GM13976 (cell line): Measurements from ENCODE around the gene INAFM2.

Source experiments
- DNase-seq: peaks from one replicate; pipeline ENCODE4 v3.0.0; 2012; ENCODE audit warnings: low spot score
- in situ Hi-C: fragments of 300-500 bp; cut with MboI; formaldehyde crosslinking; loops from one replicate; pipeline ENCODE4 v1.12.0; 2022; ENCODE audit warnings: low sequenced_read_pairs, mixed read lengths, inconsistent platforms; ENCODE audit not compliant: unreplicated experiment
- TF ChIP-seq, protein P1 (sequence below): IDR thresholded peaks from 2 replicates; pipeline ENCODE4 v1.5.1; 2012; ENCODE audit warnings: borderline replicate concordance, mild to moderate bottlenecking; ENCODE audit not compliant: insufficient read depth; ENCODE audit errors: extremely low read depth, missing control alignments, control extremely low read depth

INAFM2 gene

DNA sequence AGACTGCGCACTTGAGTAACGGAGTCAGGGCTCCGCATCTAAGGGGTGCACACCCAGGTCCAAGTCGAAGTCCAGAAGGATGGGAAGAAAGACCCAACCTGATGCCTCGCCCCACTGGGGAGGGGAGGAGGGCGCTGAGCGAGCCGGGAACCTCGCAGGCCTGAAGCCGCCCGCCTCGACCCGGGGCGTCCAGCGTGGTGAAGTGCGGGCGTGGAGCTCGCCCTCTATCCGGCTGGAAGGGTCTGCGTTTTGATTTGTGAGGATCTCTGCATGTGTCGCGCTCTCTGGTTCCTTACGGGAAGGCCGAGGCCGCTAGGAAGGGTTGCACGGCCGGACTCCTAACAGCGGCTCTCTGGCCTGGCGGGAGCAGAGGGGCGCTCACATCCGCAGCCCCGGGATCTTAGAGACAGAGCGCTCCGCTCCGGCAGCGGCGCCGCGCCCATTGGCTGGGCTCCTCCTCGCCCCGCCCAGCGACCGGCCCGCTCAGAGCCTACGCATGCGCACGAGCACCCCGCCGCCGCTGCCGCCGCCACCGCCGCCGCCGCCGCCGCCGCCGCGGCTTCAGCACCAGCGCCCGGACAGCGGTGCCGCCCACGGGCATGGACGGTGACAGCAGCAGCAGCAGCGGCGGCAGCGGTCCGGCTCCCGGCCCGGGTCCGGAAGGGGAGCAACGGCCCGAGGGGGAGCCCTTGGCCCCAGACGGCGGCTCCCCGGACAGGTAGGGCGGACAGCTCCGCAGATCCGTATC is 34.4 kb downstream of the INAFM2 start, which contains the start of gene DISP2:
DISP2 (plus strand) TSS at position 497 of the 748 bp plus-strand sequence; CDS start at position 600, 103 bp downstream.
- in situ Hi-C loops, result no loop called here

DNA sequence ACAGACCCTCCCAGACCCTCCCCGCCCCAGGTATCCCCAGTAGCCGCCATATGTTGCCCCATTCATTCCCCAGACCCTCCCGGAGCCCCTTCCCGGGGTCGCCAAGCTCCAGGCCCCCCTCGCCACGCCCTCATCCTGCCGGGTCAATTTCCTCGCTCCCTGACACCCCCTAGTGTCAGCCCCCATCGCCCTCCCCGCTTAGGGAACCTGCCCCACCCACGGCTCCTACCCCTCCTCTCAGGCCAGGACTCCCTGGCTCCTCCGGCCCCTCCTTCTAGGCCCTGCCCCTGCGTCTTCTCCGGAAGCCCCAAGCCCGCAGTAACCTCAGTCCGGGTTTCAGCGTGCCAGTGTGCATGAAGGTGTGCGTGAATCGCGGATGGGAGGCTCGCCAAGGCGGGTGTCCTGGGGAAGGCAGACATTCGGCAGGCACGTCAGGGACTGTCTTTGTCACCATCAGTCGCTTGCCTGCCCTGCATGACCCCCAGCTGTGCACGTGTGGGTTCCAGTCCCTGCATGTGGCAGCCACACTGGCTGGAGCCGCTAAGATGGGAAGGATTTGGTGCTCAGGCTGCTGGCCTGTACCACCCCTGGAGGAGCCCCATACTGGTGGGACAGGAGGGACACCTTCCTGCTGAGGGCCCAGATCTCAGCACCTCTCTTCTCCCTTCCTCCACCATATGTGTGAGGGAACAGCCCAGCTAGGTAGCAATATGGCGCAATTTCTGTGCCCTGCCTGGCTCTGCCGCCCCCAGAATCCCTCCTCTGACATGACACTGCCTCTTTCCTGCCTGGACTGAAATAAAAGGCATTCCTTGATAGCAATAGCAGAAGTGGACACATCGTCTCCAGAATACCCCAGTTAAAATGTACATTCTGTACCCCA is 35.2 kb downstream of the INAFM2 start:
- in situ Hi-C loops, result no loop called here
- TF ChIP-seq, protein P1, sequence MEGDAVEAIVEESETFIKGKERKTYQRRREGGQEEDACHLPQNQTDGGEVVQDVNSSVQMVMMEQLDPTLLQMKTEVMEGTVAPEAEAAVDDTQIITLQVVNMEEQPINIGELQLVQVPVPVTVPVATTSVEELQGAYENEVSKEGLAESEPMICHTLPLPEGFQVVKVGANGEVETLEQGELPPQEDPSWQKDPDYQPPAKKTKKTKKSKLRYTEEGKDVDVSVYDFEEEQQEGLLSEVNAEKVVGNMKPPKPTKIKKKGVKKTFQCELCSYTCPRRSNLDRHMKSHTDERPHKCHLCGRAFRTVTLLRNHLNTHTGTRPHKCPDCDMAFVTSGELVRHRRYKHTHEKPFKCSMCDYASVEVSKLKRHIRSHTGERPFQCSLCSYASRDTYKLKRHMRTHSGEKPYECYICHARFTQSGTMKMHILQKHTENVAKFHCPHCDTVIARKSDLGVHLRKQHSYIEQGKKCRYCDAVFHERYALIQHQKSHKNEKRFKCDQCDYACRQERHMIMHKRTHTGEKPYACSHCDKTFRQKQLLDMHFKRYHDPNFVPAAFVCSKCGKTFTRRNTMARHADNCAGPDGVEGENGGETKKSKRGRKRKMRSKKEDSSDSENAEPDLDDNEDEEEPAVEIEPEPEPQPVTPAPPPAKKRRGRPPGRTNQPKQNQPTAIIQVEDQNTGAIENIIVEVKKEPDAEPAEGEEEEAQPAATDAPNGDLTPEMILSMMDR, result peak; percentile 5
- DNase-seq, result peak; percentile 48

More for the DNA sequence above, 34.4 kb downstream of the INAFM2 start, which contains the start of gene DISP2:
- TF ChIP-seq, protein P1, result no peak
- DNase-seq, result peak; percentile 100

DNA sequence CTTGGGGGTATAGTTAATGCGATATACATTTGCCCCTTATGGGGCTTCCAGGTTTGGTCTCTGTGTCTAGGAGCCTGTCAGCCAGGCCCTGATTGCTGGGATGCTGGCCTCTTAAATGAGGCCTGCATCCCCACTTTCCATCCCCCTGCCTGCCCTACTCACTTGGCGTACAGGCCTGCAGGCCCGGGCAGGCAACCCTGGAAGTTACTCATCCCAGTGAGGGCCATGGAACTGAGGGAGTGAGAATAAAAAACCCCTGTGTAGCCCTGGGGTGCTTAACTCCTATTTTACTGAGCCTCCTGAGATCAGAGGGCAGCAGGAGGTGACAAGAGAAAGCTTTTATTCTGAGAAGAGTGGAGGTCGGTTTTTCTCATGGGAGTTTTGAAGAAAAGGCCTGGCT is 36.5 kb downstream of the INAFM2 start:
- no peak for DNase-seq
- in situ Hi-C loops, result no loop called here
- TF ChIP-seq, protein P1, result no peak

DNA sequence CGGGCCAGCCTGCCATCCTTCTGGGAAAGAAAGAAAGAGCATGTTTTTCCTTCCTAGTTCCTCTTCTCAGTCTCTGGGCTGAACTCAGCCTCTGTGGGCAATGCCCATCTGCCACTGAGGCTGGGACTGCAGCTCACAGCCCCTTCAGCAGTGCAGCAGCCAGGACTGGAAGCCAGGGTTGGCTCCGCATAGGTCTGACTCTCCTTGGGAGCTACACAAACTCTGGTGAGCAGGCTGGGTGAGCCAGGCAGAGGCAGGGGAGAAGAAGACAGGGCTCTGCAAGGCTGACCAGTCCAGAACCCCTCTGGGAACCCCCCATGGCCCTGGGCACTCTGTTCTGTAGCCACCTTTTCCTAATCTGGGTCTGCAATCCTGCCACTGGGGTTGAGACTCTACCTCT is 38.1 kb downstream of the INAFM2 start:
- TF ChIP-seq, protein P1, result no peak
- DNase-seq, result no peak
- in situ Hi-C loops, result no loop called here

DNA sequence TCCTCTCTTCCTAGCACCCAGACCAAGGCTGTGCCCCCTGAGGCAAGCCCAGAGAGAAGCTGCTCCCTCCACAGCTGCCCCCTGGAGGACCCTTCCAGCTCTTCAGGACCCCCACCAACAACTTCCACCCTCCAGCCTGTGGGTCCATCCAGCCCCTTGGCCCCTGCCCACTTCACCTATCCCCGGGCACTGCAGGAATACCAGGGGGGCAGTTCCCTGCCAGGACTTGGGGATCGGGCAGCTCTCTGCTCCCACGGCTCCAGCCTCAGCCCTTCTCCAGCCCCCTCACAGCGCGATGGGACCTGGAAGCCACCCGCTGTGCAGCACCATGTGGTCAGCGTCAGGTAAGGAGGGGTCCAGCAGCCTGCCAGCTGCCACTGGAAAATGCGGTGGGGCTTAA is 40.1 kb downstream of the INAFM2 start:
- no peak for DNase-seq
- TF ChIP-seq, protein P1, result no peak
- in situ Hi-C loops, result no loop called here

DNA sequence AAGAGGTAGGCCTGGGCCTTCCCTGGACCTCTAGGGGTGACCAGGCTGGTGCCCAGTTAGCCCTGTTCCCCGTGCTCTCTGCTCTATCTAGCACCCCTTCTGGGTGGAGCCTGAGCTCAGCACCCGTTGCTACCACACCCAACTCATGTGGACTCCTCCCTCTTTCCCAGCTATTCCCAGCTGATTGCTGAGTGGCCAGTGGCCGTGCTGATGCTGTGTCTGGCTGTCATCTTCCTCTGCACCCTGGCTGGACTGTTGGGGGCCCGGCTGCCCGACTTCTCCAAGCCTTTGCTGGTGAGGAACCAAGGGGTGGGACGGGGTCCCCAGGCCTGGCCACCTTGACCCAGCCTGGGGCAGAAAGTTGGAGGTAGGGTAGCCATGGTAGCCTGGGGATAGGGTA is 40.8 kb downstream of the INAFM2 start:
- TF ChIP-seq, protein P1, result no peak
- no peak for DNase-seq
- in situ Hi-C loops, result no loop called here
